ENCODE results near the gene VWA5A. TPM values are rescaled to one million over a fixed set of nuclear protein-coding genes. Genes with fewer than 3 reads are reported as not detected.

The VWA5A gene
- total RNA-seq, 1 donor from 2014 or later = 7.6 TPM

- TF ChIP-seq CTCF (IDR thresholded peaks at IDR 0.05) = no peak
- H3K9me3 ChIP-seq = no peaks in the 10 kb centered on the region
- intact Hi-C loops (cut with DNase I) = no loop called here
- no peaks in the 10 kb centered on the region for H3K4me1 ChIP-seq
- no peak for DNase-seq (ENCODE audit: low spot score in 2 of 2)
- H3K27me3 ChIP-seq = no peaks in the 10 kb centered on the region
- H3K27ac ChIP-seq = no peak overlapping the region
- H3K36me3 ChIP-seq = no peaks in the 10 kb centered on the region
- H3K4me3 ChIP-seq = no peak overlapping the region
Observed at GRCh38 chr11:124096364-124096763, 18.9 kb upstream of the VWA5A start.

- TF ChIP-seq CTCF (IDR thresholded peaks at IDR 0.05) = no peak
- intact Hi-C loops (cut with DNase I) = no loop called here
- Histone ChIP-seq H3K27ac (no peak overlapping the region), H3K36me3 (no peaks in the 10 kb centered on the region), H3K9me3 (no peaks in the 10 kb centered on the region), H3K27me3 (no peaks in the 10 kb centered on the region), H3K4me3 (no peak overlapping the region), H3K4me1 (no peaks in the 10 kb centered on the region)
- DNase-seq (ENCODE audit: low spot score in 2 of 2) = no peak
Observed at GRCh38 chr11:124098141-124098540, 17.1 kb upstream of the VWA5A start.

- no peak for TF ChIP-seq CTCF (IDR thresholded peaks at IDR 0.05)
- intact Hi-C loops (cut with DNase I) = no loop called here
- H3K27ac ChIP-seq = no peak overlapping the region
- H3K4me1 ChIP-seq = no peaks in the 10 kb centered on the region
- no peaks in the 10 kb centered on the region for H3K9me3 ChIP-seq
- no peak overlapping the region for H3K4me3 ChIP-seq
- no peak for DNase-seq (ENCODE audit: low spot score in 2 of 2)
- H3K36me3 ChIP-seq = no peaks in the 10 kb centered on the region
- H3K27me3 ChIP-seq = no peaks in the 10 kb centered on the region
Observed at GRCh38 chr11:124101737-124102136, 13.5 kb upstream of the VWA5A start.

GRCh38 chr11:124108156-124108555 is 7.1 kb upstream of the VWA5A start:
- H3K9me3 ChIP-seq = no peaks in the 10 kb centered on the region
- no peaks in the 10 kb centered on the region for H3K27me3 ChIP-seq
- no peaks in the 10 kb centered on the region for H3K36me3 ChIP-seq
- H3K4me1 ChIP-seq = no peaks in the 10 kb centered on the region
- no peak overlapping the region for H3K4me3 ChIP-seq
- TF ChIP-seq CTCF (IDR thresholded peaks at IDR 0.05) = peak in 1 of 3 experiments; percentile 35
- intact Hi-C loops (cut with DNase I) = no loop called here
- no peak overlapping the region for H3K27ac ChIP-seq
- no peak for DNase-seq (ENCODE audit: low spot score in 2 of 2)

GRCh38 chr11:124109377-124109776 is 5.9 kb upstream of the VWA5A start:
- Histone ChIP-seq H3K27ac (no peak overlapping the region), H3K36me3 (no peaks in the 10 kb centered on the region), H3K4me3 (no peak overlapping the region), H3K27me3 (no peaks in the 10 kb centered on the region), H3K4me1 (no peaks in the 10 kb centered on the region), H3K9me3 (no peaks in the 10 kb centered on the region)
- DNase-seq (ENCODE audit: low spot score in 2 of 2) = no peak
- intact Hi-C loops (cut with DNase I) = no loop called here
- TF ChIP-seq CTCF (IDR thresholded peaks at IDR 0.05) = no peak

- H3K4me3 ChIP-seq = no peak overlapping the region
- H3K4me1 ChIP-seq = peaks cover 0 to 3% of the 10 kb centered on the region in 2 donors
- H3K27ac ChIP-seq = no peak overlapping the region
- TF ChIP-seq CTCF (IDR thresholded peaks at IDR 0.05) = no peak
- H3K27me3 ChIP-seq = no peaks in the 10 kb centered on the region
- intact Hi-C loops (cut with DNase I) = loop anchor here (10.0 kb wide), 4 partner anchors 565 to 2005 kb away; partner anchors contain the start of genes SIAE, SPA17, STT3A and TMEM218
- H3K36me3 ChIP-seq = no peaks in the 10 kb centered on the region
- no peaks in the 10 kb centered on the region for H3K9me3 ChIP-seq
- no peak for DNase-seq (ENCODE audit: low spot score in 2 of 2)
Observed at GRCh38 chr11:124110201-124110600, 5.0 kb upstream of the VWA5A start.

Measured in ascending aorta (tissue), 2 donors.